Measurements from ENCODE around the gene CYP27A1. TPM values are rescaled to one million over a fixed set of nuclear protein-coding genes. Genes with fewer than 3 reads are reported as not detected.
A peak's percentile ranks its signal among the peaks of the same experiment; 100 is the strongest.
"Not testable (repeated sequence)": the region's sequence is repeated elsewhere in the genome, so short reads cannot be mapped to it uniquely, and the experiment has no call there.

CYP27A1 gene
- total RNA-seq, result 16.4 TPM

DNA sequence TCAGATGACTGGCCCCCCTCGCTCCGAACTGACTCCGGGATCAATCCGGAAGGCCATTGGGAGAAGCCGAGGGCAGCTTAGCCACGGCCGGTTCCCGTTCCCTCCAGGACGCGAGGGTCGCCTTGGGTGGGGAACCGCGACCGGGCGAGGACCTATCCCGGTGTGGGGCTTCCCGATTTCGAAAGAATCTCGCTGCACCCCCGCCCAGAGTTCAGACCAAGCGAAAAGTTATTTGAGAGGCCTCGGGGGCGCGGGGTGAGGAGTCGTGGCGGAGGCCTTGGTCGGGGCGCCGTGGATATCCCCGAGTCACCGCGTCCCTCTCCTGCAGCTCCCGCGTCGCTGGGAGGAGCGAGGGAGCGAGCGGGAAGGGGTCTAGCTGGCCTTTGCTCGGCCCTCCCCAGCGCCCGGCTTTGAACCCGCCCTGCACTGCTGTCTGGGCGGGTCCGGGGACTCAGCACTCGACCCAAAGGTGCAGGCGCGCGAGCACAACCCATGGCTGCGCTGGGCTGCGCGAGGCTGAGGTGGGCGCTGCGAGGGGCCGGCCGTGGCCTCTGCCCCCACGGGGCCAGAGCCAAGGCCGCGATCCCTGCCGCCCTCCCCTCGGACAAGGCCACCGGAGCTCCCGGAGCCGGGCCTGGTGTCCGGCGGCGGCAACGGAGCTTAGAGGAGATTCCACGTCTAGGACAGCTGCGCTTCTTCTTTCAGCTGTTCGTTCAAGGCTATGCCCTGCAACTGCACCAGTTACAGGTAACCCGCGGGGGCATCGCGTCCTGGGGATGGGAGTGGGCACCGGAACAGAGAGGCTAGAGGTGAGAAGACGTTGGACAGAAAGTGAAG, at the start of gene CYP27A1:
CYP27A1 (plus strand) TSS at position 457 of the 837 bp plus-strand sequence; CDS start at position 493, 36 bp downstream.
- DNase-seq (ENCODE audit: low spot score), result peak; percentile 47

DNA sequence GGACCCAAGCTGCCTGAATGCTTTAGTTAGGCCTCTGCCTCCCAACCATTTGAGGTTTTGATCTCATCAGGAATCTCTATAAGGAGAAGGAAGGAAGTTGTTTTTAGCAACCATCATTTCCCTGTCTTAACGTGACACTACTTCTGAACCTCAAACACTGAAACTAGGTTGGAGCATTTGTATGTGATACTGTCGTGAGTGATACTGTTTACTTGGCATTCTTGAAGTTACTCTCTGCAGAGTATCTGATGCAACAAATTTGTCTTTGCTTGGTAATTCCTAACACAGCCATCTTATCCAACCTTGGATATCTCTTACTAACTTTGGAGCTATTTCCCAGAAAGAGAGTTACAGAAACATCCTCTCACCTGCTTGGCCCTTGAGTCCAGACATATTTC, 49.2 kb upstream of the CYP27A1 start:
- no peak for DNase-seq (ENCODE audit: low spot score)

DNA sequence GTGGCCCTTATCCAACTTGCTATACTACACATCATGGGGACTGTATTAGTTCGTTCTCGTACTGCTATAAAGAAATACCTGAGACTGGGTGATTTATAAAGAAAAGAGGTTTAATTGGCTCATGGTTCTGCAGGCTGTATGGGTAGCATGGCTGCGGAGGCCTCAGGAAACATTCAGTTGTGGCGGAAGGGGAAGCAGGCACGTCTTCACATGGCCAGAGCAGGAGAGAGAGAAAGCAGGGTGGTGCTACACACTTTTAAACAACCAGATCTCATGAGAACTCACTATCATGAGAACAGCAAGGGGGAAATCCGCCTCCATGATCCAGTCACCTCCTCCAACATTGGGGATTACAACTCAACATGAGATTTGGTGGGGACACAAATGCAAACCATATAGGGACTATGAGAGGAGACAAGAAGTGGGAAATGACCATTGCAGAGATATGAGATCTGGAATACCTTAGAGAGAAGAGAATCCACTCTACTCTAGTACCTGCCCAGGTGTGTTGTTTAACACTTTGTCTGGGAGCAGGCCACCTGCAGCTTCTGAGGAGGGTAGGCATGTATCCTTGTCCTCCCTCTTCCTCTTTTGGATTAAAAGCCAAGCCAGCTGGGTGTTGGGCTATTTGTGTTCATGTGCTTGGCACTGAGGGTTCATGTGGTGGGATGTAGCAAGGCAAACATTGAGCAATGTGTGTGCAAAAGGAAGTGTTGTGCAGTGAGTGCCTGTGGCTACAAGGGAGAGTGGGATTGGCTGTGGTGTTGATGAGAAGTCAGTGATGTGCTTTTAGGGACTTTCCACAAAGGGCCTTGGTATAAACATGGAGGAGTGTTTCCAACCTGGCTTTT, 48.6 kb upstream of the CYP27A1 start:
- peak; percentile 45 for DNase-seq (ENCODE audit: low spot score)

DNA sequence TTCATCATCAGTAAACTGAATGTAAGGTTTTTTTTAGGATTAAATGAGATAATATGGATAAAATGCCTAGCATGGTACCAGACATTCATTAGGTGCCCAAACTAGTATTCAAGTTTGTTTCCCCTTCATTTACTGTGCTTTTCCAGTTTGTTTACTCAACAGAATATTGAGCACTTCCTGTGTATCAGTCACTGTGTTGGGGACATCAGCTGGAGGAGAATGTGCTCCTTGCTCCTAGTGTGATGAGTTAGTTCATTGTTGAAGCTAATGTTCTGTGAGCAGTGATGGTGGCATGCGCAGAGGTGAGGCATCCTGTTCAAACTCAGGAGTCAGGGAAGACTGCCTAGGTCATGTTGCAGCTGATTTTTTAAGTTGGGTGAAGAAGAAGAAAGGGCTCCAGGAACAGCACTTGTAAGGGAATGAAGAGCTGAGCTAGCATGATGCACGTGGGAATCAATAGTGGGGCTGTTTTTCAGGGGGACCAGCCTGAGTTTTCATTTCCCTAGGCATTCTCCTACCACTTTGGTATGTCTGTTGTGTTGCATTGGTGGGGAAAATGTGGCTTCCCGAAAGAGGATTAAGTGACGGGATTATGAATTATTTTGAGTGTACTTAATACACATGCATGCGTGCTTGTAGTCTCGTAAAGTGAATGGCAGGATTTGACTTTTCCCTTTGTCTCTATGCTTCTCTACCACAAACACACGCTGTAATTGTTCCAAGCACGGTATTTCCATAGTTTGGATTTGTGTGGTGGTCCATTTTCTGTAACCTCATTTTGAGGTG, 47.6 kb upstream of the CYP27A1 start:
- DNase-seq (ENCODE audit: low spot score), result no peak

DNA sequence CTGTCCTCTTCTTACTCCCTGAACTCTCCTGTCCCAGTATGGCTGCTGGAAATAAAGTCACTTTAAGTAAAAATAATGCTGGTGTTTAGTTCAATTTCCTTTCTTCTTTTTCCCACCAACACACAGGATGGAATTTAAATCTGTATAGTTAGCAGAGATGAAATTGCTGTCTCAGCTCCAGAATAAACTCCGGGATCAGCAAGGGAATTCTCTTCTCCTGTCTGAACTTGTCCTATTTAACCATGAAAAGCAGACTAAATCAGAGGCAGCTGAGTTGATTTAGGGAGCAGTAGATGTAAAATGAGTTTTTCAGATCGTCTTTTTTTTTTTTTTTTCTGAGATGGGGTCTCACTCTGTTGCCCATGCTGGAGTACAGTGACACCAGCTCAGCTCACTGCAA, 45.4 kb upstream of the CYP27A1 start:
- DNase-seq (ENCODE audit: low spot score), result no peak

DNA sequence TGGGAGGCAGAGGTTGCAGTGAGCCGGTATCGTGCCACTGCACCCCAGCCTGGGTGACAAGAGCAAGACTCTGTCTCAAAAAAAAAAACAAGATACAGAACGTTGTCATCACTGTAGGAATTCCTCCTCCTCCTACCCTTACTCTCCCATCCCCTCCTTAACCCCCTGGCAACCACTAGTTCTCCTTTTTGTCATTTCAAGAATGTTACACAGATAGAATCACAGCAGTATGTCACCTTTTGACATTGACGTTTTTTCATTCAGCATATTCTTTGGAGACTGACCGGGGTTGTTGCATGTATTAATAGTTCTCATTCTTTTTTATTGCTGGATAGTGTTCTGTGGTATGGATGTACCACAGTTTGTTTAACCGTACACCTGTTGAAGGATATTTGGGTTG, 38.9 kb upstream of the CYP27A1 start:
- DNase-seq (ENCODE audit: low spot score), result no peak

DNA sequence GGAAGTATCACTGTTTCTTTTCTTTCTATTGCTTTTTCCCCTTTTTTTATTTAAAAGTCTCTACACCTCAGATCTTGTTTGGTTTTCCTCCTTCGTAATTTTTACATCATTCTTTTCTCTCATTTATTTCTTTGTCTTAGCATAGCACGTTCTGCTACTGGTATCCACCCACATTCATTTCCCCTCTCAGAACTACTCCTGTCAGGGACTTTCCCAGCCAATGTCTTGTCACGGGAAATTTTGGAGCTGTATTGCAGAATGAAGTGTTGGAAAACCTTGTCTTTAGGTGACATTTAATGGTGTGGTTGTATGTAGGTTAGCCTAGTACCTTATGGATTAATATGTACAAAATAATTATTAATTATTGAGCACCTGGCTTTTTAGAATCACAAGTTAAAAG, 37.3 kb upstream of the CYP27A1 start:
- DNase-seq (ENCODE audit: low spot score), result no peak

DNA sequence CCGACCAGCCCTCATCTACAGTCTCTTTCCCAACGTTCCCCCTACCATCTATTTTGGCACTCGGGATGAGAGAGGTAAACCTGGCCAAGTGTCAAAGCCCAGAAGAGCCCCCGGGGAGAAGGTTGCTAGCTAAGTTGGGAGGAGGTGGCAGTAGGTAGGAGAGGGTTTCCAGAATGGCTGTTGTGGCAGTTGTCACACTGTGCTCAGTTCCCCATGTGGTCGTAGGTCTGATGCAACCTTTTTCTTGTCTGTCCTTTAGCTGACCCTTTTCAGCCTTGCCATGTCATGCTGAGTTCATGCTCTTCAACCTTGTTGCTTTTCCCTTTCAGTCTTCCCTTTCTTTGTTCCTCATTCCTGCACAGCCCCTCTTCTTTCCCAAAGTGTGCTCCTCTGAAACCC, 36.8 kb upstream of the CYP27A1 start:
- no peak for DNase-seq (ENCODE audit: low spot score)

DNA sequence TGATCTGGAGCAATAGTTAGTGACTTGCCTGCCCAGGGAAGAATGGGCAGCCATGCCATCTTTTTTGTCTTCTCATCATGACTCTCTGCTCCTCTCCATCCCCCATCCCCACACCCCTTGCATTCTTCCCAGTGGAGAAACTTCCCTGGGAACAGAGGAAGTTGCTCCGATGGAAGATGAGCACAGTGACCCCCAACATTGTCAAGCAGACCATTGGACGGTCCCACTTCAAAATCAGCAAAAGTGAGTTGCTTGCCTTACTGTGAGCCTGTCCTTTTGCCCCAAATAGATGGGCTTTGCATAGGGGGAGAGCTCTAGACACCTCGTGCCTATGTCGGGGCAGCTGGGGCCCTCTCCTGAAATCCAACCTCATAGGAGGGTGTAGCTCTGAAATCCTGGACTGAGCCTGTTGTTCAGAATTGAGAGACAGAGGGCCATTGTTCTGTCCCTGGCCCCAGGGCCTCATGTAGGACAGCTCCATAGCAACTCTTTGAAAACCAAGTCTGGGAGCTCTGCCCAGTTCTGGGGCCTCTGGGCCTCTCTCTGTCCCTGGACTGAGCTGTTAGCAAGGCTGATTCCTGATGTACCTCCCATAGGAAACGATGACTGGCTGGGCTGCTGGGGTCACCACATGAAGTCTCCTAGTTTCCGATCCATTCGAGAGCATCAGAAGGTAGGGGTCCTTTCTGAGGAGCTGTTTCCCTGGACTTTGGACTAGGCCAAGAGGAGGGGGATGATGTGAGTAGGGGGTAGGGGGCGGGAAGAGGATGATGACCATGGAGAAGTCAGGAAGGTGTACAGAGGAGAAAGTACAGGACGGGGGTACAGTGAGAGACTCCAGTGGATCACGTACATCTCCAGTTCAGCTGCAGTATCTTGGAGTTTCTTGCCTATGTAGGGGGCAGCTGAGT, 36.1 kb upstream of the CYP27A1 start:
- DNase-seq (ENCODE audit: low spot score), result no peak

DNA sequence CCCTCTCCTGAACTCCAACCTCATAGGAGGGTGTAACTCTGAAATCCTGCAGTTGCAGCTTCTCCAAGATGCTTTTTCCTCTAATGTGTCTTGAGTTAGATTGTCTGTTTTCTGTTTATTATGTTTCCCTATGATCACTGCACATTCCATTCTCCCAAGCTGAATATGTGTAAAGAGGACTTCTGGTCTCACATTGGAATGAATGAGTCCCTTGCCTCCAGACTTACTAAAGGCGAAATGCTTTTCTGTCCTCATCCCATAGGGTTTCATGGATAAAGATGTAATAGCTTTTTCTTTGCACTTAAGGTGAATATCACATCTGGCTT, 35.5 kb upstream of the CYP27A1 start:
- DNase-seq (ENCODE audit: low spot score), result no peak

DNA sequence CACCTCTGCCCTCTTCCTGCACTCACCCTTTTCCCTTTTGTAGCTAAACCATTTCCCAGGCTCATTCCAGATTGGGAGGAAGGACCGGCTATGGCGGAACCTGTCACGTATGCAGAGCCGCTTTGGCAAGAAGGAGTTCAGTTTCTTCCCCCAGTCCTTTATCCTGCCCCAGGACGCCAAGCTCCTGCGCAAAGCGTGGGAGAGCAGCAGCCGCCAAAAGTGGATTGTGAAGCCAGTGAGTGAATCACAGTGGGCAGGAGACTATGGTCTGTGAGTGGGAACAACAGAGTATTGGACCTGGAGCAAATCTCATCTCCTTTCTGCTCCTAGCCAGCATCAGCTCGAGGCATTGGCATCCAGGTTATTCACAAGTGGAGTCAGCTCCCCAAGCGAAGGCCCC, 35.0 kb upstream of the CYP27A1 start:
- DNase-seq (ENCODE audit: low spot score), result no peak

DNA sequence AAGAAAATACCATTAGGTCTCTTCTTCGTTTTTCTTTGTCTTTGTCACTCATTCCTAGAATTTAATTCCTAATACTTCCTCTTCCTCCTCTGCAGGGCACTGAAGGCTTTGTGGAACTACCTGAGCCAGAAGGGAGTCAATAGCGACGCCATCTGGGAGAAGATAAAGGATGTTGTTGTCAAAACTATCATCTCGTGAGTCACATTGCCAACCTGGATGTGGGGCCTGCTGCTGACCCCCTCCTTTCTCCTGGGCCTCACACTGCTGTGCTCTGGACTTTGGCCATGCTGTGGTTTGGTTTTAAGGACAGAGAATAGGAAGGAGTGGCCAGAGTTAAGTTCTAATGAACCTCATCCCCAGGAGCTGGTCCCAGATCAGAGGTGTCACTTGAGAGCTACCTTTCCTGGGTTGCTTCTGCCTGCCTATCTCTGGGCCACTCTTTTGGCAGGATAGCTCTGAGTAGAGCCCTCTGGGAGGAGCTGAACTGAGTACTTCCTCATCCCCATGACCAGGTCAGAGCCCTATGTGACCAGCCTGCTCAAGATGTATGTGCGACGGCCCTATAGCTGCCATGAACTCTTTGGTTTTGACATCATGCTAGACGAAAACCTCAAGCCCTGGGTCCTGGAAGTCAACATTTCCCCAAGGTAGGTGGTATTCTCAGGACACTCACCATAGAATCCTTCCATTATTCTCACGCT, 33.1 kb upstream of the CYP27A1 start:
- DNase-seq (ENCODE audit: low spot score), result no peak

DNA sequence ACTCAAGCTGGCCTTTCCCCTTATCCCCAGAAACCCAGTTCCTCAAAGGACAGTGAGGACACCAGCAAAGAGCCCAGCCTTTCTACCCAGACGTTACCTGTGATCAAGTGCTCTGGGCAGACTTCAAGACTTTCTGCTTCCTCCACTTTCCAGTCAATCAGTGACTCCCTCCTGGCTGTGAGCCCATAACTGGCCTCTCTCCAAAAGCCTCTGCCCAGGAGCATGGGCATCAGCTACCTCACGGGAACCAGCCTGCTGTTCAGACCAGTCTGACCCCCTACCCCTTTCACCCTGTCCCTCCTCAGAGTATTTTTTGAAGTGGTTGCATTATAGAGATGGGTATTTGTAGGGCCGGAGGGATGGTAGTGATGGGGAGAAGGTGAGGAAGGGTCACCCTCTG, 27.7 kb upstream of the CYP27A1 start:
- no peak for DNase-seq (ENCODE audit: low spot score)

DNA sequence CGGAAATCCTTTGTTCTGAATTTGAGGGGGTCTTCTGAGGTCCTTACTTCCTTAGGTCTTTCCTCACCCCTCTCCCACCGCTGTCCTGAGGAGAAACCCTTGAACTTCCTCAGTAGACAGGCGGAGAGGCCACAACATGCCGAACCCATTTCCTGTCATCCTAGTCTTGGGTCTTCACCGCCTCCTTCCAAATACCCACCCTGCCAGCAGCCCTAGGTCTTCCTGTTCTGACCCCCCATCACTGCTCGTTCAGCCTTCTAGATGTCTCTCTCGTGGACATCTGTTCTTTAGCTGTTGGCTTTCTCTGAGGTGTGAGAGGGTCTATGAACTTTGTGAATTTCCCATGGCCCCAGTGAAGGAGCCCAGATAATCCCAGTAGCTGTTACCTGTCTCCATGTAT, 27.2 kb upstream of the CYP27A1 start:
- DNase-seq (ENCODE audit: low spot score), result no peak

DNA sequence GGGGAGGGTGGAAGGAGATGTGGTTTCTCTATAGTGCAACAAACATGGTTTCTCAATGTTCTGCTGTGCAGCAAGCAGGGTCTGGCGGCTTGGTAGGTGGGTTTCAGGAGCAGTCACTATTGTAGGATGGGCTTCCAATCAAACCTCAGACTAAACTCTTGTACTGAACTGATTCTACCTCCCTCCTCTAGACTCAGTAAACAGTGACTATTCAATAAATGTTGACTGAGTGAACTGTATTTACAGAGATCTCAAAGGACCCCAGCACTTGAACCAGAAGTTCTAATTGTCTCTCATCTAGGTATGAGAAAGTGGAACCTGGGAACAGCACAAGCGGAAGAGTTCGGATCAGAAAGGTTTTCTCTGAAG, 26.8 kb upstream of the CYP27A1 start:
- no peak for DNase-seq (ENCODE audit: low spot score)

DNA sequence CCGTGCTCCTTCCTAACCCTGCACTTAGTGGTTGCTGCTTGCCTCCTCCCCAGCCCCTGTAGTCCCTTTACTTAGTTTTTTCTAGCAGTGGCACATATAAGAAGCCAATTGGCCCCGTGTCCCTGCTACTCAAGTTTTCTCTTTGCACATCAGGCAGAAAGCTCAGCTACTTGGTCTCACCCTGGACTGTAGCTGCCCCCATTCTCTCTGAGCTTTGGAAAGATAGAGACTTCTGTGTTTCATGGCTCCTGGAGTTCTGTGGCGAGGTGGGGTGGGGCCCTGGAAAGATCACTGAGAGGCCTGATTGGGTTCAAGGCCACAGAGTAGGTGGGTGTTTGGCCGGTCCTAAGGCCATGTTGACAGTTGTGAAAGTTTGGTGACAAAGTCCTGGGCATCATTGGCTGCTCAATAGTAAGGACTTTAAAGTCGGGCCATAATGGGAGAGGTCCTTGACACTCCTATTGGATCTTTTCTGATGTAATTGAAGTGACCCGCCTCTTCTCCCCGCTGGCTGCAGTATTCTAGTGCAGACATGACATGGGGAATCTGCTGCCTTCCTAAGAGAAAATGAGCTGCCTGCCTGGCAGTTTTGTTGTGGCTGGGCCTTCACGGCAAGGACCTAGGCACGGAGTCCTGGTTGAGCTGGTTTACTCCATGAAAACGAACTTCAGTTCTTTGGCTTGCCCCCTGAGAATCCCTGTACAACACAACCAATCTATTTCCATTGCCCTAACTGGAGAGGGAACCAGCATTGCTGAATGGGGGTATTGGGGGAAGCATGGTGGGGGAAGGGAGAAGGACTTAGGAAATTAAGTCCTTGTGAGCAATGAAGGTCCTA, 26.2 kb upstream of the CYP27A1 start:
- DNase-seq (ENCODE audit: low spot score), result no peak

DNA sequence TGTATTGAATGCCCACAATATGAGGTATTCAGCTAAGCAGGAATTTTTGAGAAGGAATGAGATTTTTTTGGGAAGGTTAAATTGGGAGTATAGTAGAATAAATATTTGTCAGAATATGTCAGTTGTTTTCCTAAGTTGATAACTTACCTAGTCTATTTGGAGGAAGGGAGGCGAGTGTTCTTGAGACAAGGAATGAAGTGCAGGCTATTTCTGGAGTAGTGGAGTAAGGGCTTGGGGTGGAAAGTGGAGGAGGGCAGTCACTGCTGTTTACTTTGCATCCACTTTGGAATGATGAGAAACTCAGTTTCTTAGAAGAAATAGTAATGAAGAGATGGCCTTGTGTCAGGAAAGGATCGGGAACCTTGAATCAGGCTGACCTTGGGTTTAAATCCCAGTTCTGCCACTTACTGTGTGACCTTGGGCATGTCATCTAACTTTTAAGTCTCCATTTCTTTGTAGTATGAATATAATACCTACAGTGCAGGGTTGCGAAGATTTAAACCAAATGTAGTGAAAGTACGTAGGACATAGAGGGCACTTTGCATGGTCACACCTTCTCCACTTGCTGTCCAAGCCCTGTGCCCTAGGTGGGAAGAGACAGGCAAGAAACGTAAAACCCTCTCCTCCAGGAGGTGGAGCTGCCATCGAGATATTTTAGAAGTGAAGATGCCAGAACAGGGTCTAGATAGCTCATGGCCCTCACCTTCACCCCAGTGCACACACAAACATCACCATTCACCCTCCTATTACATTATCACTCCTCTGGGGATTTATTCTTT, 25.2 kb upstream of the CYP27A1 start:
- no peak for DNase-seq (ENCODE audit: low spot score)

DNA sequence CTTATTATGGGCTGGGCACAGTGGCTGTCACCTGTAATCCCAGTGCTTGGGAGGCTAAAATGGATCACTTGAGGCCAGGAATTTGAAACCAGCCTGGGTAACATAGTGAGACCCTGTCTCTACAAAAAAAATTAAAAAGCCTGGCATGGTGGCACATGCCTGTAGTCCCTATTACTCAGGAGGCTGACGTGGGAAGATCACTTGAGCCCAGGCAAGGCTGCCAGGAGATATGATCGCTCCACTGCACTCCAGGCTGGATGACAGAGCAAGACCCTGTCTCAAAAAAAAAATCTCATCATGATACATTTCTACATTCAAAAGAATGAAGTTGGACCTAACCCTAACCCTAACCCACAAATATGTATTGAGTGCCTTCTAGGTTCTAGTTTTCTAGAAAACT, 20.2 kb upstream of the CYP27A1 start:
- DNase-seq (ENCODE audit: low spot score), result no peak

DNA sequence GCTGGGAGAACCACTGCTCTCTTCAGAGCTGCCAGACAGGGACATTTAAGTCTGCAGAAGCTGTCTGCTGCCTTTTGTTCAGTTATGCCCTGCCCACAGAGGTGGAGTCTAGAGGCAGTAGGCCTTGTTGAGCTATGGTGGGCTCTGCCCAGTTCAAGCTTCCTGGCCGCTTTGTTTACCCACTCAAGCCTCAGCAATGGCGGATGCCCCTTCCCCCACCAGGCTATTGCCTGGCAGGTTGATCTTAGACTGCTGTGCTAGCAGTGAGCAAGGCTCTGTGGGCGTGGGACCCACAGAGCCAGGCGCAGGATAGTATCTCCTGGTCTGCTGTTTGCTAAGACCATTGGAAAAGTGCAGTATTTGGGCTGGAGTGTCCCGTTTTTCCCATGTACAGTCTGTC, 9.2 kb upstream of the CYP27A1 start:
- DNase-seq (ENCODE audit: low spot score), result not testable (repeated sequence)
